ENCODE data around the gene PTX3.

The PTX3 gene

DNA sequence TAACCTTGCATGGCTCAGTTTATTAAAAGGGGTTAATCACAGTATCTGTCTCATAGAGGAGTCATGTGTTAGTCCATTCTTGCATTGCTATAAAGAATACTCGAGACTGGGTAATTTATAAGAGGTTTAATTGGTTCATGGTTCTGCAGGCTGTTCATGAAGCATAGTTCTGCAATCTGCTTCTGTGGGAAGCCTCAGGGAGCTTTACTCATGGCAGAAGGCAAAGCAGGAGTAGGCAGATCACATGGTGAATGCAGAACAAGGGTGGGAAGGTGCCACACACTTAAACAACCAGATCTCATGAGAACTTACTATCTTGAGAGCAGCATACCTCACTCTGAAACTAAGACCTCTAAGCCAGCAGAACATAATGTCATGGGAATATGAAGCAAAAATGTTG lies 42.2 kb upstream of the PTX3 start:
- TF ChIP-seq CTCF (IDR thresholded peaks at IDR 0.05; ENCODE audit: control insufficient read depth, extremely low read depth, insufficient read depth), result no peak
- H3K4me3 ChIP-seq (ENCODE audit: low read depth, low read length), result no peak overlapping the region
- no peak for DNase-seq (ENCODE audit: low read depth)

DNA sequence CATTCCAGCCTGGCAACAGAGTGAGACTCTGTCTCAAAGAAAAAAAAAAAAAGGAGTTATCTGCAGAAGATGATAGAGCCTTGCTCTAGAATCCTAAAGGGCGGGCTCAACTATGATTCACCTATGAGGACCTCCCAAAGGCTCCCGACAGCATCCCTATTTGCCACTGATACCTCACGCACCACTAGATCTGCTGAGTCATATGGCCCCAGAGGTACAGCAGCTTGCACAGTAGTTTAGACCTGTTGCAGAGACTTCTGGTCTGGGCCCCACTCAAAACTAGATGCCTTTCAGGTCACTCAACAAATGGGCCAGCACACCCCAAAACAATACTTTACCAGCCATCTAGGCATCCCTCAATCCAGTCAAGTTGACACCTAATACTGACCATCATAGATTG lies 38.1 kb upstream of the PTX3 start:
- TF ChIP-seq CTCF (IDR thresholded peaks at IDR 0.05; ENCODE audit: control insufficient read depth, extremely low read depth, insufficient read depth), result no peak
- no peak overlapping the region for H3K4me3 ChIP-seq (ENCODE audit: low read depth, low read length)
- DNase-seq (ENCODE audit: low read depth), result no peak

DNA sequence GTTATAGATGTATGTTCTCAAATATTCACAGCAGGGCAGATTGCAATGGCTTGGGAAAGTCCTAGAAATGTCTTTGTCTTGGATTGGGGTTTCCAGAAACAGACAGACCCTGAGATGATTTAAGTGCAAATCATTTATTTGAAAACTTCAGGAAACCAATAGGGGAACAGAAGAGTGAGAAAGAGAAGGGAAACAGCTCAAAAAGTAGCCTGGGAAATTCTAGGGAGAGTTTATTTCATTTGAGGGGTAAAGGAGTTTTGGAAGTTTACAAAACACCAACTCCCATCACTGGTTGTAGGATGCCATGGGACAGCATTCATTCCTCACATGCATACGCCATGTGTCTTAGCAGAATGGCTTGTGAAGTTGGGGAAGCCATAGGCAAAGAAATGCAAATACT lies 32.3 kb upstream of the PTX3 start:
- H3K4me3 ChIP-seq (ENCODE audit: low read depth, low read length), result no peak overlapping the region
- DNase-seq (ENCODE audit: low read depth), result no peak
- TF ChIP-seq CTCF (IDR thresholded peaks at IDR 0.05; ENCODE audit: control insufficient read depth, extremely low read depth, insufficient read depth), result no peak

DNA sequence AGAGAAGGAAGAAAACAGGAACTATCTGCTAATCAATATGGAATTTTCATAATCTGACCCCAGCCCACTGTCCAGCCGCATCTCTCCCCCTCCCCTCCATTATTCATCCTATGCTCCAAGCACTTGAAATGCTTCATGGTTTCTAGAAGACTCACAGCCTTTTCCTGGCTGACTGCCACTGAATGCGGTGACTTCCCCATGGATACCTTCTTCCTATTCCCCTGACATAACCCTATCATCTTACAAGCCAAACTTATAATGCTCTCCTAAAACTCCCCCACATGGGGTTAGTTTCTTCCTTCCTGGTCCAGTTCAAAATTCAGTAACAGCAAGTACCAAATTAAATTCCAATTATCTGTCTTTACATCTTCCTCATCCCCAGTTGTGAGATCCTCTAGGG lies 31.2 kb upstream of the PTX3 start:
- no peak for TF ChIP-seq CTCF (IDR thresholded peaks at IDR 0.05; ENCODE audit: control insufficient read depth, extremely low read depth, insufficient read depth)
- no peak for DNase-seq (ENCODE audit: low read depth)
- no peak overlapping the region for H3K4me3 ChIP-seq (ENCODE audit: low read depth, low read length)

DNA sequence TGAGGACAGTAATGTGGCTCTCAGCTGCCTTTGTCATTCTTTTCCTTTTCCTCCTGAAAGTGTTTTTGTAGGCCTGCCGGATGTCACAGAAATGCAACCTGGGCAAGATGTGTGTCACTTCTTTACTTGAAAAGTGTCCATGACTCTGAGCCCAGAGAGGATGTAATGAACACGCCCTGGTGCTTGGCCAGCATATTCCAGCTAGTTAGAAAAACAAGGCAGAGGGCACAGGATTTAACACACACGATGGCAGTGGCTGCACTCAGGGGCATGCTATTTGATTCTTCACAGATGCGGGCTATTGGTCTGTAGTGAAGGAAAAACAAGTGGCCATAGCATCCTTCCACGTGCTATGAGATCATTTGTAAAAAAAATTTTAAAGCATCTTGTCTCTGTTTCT lies 30.3 kb upstream of the PTX3 start:
- DNase-seq (ENCODE audit: low read depth), result no peak
- no peak for TF ChIP-seq CTCF (IDR thresholded peaks at IDR 0.05; ENCODE audit: control insufficient read depth, extremely low read depth, insufficient read depth)
- no peak overlapping the region for H3K4me3 ChIP-seq (ENCODE audit: low read depth, low read length)

DNA sequence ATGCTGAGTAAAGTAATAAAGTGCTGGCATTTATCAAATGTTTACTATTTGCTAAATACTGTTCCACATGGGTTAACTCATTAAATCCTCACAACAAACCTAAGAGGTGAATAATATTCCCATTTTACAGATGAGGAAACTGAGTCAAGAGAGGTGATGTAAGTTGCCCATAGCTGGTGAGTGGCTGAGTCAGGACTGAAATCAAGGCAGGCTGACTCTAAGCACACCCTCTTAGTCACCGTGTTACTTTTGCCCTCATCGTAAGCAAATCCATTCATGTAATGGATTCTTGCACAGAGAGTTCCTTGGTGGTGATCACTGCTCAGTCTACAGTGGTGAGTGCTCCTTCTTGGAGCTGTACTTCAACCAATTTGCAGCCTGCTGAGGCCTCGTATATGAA lies 28.9 kb upstream of the PTX3 start:
- no peak overlapping the region for H3K4me3 ChIP-seq (ENCODE audit: low read depth, low read length)
- no peak for DNase-seq (ENCODE audit: low read depth)
- no peak for TF ChIP-seq CTCF (IDR thresholded peaks at IDR 0.05; ENCODE audit: control insufficient read depth, extremely low read depth, insufficient read depth)

DNA sequence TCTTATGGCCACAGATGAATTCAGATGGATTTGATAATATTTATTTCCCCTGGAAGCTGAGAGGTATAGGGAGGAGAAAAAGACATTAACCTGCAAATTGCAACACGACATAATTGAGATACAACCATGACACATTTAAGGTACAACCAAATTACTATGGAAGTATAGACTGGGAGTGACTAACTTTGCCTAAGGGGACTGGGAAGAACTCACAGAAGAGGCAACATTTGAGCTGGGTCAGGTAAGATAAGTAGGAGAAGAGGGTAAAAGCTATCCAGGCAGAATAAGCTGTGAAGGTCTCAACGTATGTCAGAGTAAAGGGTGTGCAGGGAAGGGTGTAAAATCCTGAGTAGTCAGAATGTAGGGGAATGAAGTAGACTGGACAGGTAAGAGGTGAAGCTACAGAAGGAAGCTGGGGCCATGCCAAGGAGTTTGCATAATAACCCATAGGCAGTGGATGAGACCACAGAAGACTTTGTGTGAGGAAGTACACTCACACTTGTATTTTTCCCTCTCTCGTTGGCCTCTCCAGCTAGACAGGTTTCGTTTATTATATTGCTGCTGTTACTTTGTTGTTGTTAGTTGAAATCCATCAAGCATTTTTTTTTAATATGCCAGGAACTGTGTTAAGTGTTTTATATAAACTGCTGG lies 28.0 kb upstream of the PTX3 start:
- TF ChIP-seq CTCF (IDR thresholded peaks at IDR 0.05; ENCODE audit: control insufficient read depth, extremely low read depth, insufficient read depth), result no peak
- H3K4me3 ChIP-seq (ENCODE audit: low read depth, low read length), result no peak overlapping the region
- DNase-seq (ENCODE audit: low read depth), result no peak
